Karpas-422 (cell line): ENCODE results near the gene SYTL1. TPM values are rescaled to one million over a fixed set of nuclear protein-coding genes. Genes with fewer than 3 reads are reported as not detected.

Source experiments
- DNase-seq: peaks from one replicate; pipeline ENCODE4 v3.0.0-alpha.2; 2015
- H2AFZ ChIP-seq: fragments of 200-600 bp; sonication (generic); 2 replicates; pipeline ENCODE4 v1.6.1; 2014; ENCODE audit warnings: antibody characterized with exemption, low read length, mixed read lengths
- H3K27ac ChIP-seq: fragments of 200-600 bp; sonication (generic); 2 replicates; pipeline ENCODE4 v1.5.1; 2014; ENCODE audit warnings: mild to moderate bottlenecking, low read length, moderate library complexity
- H3K27me3 ChIP-seq: fragments of 200-600 bp; sonication (generic); 2 replicates; pipeline ENCODE4 v1.6.1; 2014; ENCODE audit warnings: low read length, mixed read lengths
- H3K36me3 ChIP-seq: fragments of 200-600 bp; sonication (generic); 2 replicates; pipeline ENCODE4 v1.6.1; 2014; ENCODE audit warnings: low read length, mixed read lengths; ENCODE audit not compliant: insufficient read depth
- H3K4me1 ChIP-seq: fragments of 200-600 bp; sonication (generic); 2 replicates; pipeline ENCODE4 v1.6.1; 2014; ENCODE audit warnings: mild to moderate bottlenecking, low read length, mixed read lengths
- H3K4me2 ChIP-seq: fragments of 200-600 bp; sonication (generic); 2 replicates; pipeline ENCODE4 v1.6.1; 2014; ENCODE audit warnings: low read length, low read depth, mild to moderate bottlenecking; ENCODE audit not compliant: poor library complexity, severe bottlenecking
- H3K4me3 ChIP-seq: fragments of 200-600 bp; sonication (generic); 2 replicates; pipeline ENCODE4 v1.5.1; 2014; ENCODE audit warnings: mild to moderate bottlenecking, antibody characterized with exemption, low read length, mixed read lengths
- H3K79me2 ChIP-seq: fragments of 200-600 bp; sonication (generic); 2 replicates; pipeline ENCODE4 v1.6.1; 2014; ENCODE audit warnings: mild to moderate bottlenecking, low read length, mixed read lengths
- H3K9ac ChIP-seq: fragments of 200-600 bp; sonication (generic); 2 replicates; pipeline ENCODE4 v1.6.0; 2014; ENCODE audit warnings: low read length
- H3K9me2 ChIP-seq: fragments of 200-600 bp; sonication (generic), shearing (Covaris generic); replicated peaks from 2 replicates; pipeline ENCODE4 v1.6.0; 2014; ENCODE audit warnings: mild to moderate bottlenecking, low read length, moderate library complexity; ENCODE audit not compliant: insufficient read depth
- H3K9me3 ChIP-seq: fragments of 300-700, 200-600 bp; sonication (generic); 2 replicates; pipeline ENCODE4 v1.6.1; 2014; ENCODE audit warnings: low read length, mixed read lengths
- H4K20me1 ChIP-seq: fragments of 200-600 bp; sonication (generic); 2 replicates; pipeline ENCODE4 v1.6.1; 2014; ENCODE audit warnings: mild to moderate bottlenecking, antibody characterized with exemption, low read length, low read depth; ENCODE audit not compliant: insufficient read depth
- total RNA-seq: library from RNA; depleted of rRNA; stranded (reverse); fragments of >200 nt; shearing (Covaris generic); gene quantifications from 2 replicates; pipeline ENCODE4 v1.2.3, GENCODE V29; 2014; ENCODE audit warnings: low replicate concordance

SYTL1 gene
- total RNA-seq, 1 experiment from 2014 or later: 35.6 TPM

DNA sequence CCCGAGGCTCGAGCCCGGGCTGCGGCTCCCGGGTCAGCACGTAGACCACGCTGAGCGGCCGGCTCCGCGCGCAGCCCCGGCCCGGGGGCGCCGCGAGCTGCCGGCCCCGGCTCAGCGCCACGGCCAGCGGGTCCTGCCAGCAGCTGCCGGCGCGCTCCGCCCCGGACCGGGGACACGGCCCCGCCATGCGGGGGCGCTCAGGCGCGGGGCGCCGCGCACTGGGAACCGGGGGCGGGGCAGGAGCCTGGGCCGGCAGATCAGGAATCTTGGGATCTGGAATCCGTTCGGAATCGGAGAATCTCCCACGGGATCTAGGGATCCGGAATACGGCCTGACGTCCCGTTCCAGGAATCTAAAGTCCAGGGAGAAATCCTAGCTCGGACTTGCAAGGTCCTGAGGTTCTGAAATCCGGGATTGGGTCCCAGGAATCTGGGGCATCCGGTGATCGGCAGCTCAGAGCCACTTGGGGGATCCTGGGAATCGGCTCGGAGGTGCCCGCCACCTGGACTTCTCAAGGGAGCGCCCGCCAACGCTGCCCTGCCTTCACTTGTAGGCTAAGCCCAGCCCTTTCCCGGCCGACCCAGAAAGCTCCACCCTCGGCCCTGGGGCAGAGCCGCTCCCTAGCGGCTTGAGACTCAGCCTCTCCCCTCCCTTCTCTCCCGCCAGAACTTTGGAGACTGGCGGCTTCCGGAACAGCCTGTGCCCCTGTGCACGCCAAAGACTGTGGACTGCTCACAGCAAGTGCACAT lies 24.8 kb downstream of the SYTL1 start, which contains the start of gene MAP3K6:
Gene MAP3K6 (minus strand): TSS at position 551 of the 749 bp plus-strand sequence. CDS start 364 bp downstream, at position 187.
- H3K9ac ChIP-seq: peak within 1 kb of the TSS; percentile 79
- no peaks in the 10 kb centered on the region for H3K36me3 ChIP-seq
- DNase-seq: peak; percentile 72
- H4K20me1 ChIP-seq: no peaks in the 10 kb centered on the region
- H3K27ac ChIP-seq: no peak within 1 kb of the TSS
- H3K4me3 ChIP-seq: peak within 1 kb of the TSS; percentile 82
- H3K4me1 ChIP-seq: peaks cover 19% of the 10 kb centered on the region
- peak within 1 kb of the TSS; percentile 100 for H3K4me2 ChIP-seq
- no peaks in the 10 kb centered on the region for H3K9me3 ChIP-seq
- no peaks in the 10 kb centered on the region for H3K79me2 ChIP-seq
- H2AFZ ChIP-seq: peak within 1 kb of the TSS; percentile 94; the same call in 1 of the 2 replicates
- no peaks in the 10 kb centered on the region for H3K9me2 ChIP-seq
- no peaks in the 10 kb centered on the region for H3K27me3 ChIP-seq

DNA sequence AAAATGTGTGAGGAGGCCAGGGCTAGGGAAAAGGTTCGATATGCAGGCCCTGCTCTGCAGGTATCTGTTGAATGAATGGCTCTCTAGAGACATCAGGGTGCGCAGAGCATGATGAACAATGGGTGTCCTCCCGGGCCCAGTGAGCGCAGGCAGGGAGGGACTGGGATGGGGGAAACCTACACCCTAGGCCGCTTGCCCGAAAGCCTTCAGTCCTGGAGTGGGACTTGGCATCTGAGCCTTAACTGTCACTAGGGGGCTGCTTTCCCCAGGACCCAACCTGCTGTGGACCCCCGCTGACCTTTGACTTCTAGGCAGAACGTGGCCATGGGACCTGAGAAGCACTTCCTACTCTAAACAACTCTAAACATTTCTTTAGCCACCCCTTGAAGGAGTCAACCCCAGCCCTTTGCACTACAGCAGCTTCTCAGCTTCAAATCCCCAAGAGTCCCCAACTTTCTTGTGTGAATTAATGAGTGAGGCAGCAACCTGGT lies 25.4 kb downstream of the SYTL1 start:
- DNase-seq: no peak
- Histone ChIP-seq H3K36me3 (no peaks in the 10 kb centered on the region), H3K9me3 (no peaks in the 10 kb centered on the region), H4K20me1 (no peaks in the 10 kb centered on the region), H3K4me2 (peak overlapping the region; percentile 100), H3K9me2 (no peaks in the 10 kb centered on the region), H2AFZ (peak overlapping the region; percentile 94; the same call in 1 of the 2 replicates), H3K9ac (peak overlapping the region; percentile 79), H3K4me3 (peak overlapping the region; percentile 82; the same call in 1 of the 2 replicates), H3K27me3 (no peaks in the 10 kb centered on the region), H3K27ac (no peak overlapping the region), H3K4me1 (peaks cover 19% of the 10 kb centered on the region), H3K79me2 (no peaks in the 10 kb centered on the region)

DNA sequence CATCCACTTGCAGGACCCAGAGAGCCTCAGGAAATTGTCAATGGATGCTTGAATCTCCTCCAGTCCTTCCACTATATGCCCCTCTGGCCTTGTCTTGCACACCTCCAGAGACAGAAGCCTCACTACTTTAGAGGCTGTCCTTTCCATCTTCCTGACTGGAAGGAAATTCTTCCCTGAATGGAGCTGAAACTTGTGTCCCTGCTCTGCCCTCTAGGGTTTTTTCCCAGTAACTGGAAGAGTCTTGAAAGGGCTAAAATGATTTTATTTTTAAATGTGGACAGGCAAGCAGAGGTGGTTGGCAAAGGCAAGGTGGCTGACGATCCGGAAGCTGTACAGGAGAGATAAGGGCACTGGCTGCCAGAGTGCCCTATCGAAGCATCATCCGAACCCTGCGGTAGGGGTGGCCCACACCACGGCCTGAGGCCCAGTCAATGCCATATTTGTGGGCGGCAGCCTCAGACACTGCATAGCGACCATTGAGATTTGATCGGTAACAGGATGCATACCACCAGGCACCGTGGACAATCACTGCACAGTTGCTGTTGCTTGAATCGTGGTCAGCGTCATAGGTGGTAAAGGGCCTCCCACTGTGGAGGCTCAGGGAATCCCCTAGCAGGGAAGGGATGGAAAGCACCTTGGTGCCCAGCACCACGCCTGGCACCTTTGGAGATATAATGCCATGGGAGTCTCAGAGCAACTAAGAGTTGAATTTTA lies 27.2 kb downstream of the SYTL1 start:
- H3K4me2 ChIP-seq: no peak overlapping the region

DNA sequence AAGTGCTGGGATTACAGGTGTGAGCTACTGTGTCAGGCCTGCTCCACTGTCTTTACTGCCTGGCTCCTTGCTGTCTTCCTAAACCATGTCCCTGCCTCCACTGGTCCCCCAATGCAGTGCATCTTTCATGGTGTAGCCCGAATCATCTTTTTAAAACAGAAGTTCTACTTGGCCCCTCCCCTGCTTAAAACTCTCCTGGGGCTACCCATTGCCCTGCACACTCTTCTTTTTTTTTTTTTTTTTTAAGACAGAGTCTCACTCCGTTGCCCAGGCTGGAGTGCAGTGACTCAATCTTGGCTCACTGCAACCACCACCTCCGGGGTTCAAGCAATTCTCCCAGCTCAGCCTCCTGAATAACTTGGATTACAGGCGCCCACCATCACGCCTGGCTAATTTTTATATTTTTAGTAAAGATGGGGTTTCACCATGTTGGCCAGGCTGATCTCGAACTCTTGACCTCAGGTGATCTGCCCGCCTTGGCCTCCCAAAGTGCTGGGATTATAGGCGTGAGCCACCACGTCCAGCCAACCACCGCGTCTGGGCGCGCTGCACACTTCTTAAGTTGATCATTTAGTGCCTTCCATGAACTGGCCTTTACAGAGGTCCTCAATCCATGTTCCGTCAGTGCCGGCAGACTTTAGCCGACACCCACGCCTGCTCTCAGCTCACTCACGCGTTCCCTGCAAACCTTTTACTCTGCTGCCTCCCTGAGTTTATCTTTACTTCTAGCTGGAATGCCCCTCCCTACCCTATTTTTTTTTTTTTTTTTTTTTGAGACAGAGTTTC lies 30.4 kb downstream of the SYTL1 start:
- Histone ChIP-seq H3K9ac (no peak overlapping the region), H3K27me3 (no peaks in the 10 kb centered on the region), H3K4me3 (no peak overlapping the region), H3K4me1 (peaks cover 4% of the 10 kb centered on the region), H3K9me2 (no peaks in the 10 kb centered on the region), H3K36me3 (no peaks in the 10 kb centered on the region), H2AFZ (no peak overlapping the region), H4K20me1 (no peaks in the 10 kb centered on the region), H3K9me3 (no peaks in the 10 kb centered on the region), H3K79me2 (no peaks in the 10 kb centered on the region), H3K4me2 (no peak overlapping the region), H3K27ac (no peak overlapping the region)
- no peak for DNase-seq

More for the DNA sequence above, 27.2 kb downstream of the SYTL1 start:
- Histone ChIP-seq H3K9ac (no peak overlapping the region), H2AFZ (no peak overlapping the region), H3K9me2 (no peaks in the 10 kb centered on the region), H4K20me1 (no peaks in the 10 kb centered on the region), H3K27ac (no peak overlapping the region), H3K27me3 (no peaks in the 10 kb centered on the region), H3K9me3 (no peaks in the 10 kb centered on the region), H3K36me3 (no peaks in the 10 kb centered on the region), H3K4me1 (peaks cover 19% of the 10 kb centered on the region), H3K4me3 (no peak overlapping the region), H3K79me2 (no peaks in the 10 kb centered on the region)
- no peak for DNase-seq

DNA sequence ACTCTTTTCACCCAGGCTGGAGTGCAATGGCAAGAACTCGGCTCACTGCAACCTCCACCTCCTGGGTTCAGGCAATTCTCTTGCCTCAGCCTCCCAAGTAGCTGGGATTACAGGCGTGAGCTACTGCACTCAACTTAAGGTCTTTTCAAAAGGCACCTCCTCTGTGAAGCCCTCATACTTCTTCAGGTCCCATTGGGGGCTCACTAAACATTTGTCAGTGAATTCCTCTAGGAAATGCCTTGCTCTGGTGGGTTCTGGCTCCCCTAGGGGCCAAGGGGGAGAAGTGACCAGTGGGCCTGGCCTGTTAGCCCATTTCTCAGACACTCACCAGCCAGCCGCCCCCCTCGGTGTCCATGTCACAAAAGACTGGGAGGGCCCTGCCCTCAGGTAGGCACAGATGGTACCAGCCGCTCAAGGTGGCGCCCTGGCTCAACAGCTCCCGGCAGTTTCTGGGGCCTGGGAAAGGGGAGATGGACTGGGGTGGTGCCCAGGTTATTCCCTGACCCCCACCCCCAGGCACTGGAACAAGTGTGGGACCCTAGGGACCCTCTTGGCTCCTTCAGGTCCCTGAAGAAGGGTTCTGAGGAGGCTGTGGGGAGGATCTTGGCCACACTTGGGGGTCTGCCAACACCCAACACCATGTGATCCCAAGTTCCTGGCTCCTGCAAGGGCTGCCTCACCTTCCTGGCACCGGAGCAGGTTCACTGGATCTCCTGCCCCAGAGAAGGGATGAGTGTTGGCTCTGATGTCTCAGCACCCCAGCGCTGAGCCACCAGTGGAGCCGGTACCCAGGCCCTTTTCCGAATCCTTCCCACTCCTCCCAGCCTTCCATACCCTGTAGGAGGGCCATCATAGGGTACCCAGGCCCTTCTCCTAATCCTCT lies 31.2 kb downstream of the SYTL1 start:
- H3K4me1 ChIP-seq: peaks cover 4% of the 10 kb centered on the region
- no peak overlapping the region for H3K27ac ChIP-seq
- no peaks in the 10 kb centered on the region for H3K9me3 ChIP-seq
- no peak overlapping the region for H3K4me2 ChIP-seq
- H4K20me1 ChIP-seq: no peaks in the 10 kb centered on the region
- no peaks in the 10 kb centered on the region for H3K79me2 ChIP-seq
- no peak overlapping the region for H3K9ac ChIP-seq
- DNase-seq: no peak
- H3K4me3 ChIP-seq: no peak overlapping the region
- H3K27me3 ChIP-seq: no peaks in the 10 kb centered on the region
- H2AFZ ChIP-seq: no peak overlapping the region
- H3K36me3 ChIP-seq: no peaks in the 10 kb centered on the region
- H3K9me2 ChIP-seq: no peaks in the 10 kb centered on the region

DNA sequence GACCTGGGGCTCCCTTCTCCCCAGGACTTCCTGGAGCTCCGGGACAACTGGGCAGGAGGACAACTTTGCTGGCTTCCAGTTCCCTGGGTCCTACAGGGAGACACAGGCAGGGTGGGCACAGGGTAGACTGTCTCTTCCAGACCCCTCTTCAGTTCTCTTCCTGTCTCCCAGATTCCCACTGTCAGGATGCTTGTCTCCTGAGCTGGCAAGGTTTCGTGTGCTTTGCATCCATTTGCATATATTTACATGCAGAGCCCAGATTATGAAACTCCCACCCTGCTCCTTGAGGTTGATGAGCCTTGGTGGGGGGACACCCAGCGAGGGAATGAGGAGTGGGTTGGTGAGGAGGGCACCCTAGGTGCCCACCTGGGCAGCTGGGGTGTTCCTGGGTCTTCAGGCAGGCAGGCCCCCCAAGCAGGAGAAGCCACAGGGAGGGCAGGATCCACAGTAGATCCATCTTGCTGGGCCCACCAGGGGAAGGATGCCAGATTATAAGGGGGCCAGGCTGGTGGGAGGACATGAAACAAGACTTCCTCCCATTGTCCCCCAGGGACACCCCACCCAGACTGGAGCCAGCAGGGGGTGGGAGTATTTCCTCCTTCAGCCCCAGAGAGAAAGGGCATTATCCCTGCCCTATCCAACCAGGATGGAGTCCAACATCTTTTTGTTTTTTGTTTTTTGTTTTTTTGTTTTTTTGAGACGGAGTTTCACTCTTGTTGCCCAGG lies 32.7 kb downstream of the SYTL1 start, which contains the start of gene FCN3:
Gene FCN3 (minus strand): TSS at position 463 of the 725 bp plus-strand sequence. CDS start 6 bp downstream, at position 457.
- Histone ChIP-seq H3K9ac (no peak within 1 kb of the TSS), H3K9me3 (no peaks in the 10 kb centered on the region), H3K79me2 (no peaks in the 10 kb centered on the region), H2AFZ (no peak within 1 kb of the TSS), H3K4me1 (peaks cover 4% of the 10 kb centered on the region), H3K9me2 (no peaks in the 10 kb centered on the region), H3K4me3 (no peak within 1 kb of the TSS), H4K20me1 (no peaks in the 10 kb centered on the region), H3K27ac (no peak within 1 kb of the TSS), H3K4me2 (no peak within 1 kb of the TSS), H3K27me3 (no peaks in the 10 kb centered on the region), H3K36me3 (no peaks in the 10 kb centered on the region)
- DNase-seq: no peak
